ENCODE data around the gene RSAD1.

RSAD1 gene

DNA sequence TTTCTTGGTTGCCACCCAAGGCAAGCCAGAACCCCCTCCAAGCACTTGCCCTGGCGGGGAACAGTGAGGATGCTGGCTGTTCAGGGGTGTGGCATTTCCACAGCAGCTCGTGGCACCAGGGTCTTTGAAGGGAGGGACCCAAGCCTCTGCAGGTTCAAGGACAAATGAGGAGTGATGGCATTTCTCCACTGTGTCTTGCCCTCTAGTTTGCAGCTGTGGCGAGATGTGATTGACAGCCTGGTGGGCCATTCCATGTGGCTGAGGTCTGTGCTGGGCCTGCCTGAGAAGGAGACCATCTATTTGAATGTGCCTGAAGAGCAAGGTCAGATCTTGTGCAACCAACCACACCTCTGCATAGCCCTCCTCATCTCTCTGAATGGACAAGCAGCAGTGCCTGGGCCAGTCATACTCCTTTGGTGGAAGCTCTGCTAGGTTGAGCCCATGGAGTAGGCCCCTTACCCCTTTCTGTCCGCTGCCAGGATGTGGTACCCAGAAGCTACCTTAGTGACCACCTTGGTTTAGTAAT, 49.4 kb downstream of the RSAD1 start:
- TF ChIP-seq, protein P1, sequence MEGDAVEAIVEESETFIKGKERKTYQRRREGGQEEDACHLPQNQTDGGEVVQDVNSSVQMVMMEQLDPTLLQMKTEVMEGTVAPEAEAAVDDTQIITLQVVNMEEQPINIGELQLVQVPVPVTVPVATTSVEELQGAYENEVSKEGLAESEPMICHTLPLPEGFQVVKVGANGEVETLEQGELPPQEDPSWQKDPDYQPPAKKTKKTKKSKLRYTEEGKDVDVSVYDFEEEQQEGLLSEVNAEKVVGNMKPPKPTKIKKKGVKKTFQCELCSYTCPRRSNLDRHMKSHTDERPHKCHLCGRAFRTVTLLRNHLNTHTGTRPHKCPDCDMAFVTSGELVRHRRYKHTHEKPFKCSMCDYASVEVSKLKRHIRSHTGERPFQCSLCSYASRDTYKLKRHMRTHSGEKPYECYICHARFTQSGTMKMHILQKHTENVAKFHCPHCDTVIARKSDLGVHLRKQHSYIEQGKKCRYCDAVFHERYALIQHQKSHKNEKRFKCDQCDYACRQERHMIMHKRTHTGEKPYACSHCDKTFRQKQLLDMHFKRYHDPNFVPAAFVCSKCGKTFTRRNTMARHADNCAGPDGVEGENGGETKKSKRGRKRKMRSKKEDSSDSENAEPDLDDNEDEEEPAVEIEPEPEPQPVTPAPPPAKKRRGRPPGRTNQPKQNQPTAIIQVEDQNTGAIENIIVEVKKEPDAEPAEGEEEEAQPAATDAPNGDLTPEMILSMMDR (IDR thresholded peaks at IDR 0.05) = no peak
- Histone ChIP-seq H3K27me3 (peaks cover 2 to 57% of the 10 kb centered on the region in 2 donors), H3K4me1 (peaks cover 0 to 14% (median 4%) of the 10 kb centered on the region in 4 donors), H3K9me3 (no peaks in the 10 kb centered on the region), H3K27ac (no peak overlapping the region), H3K36me3 (no peaks in the 10 kb centered on the region), H3K4me3 (no peak overlapping the region)
- no peak for DNase-seq
- intact Hi-C loops (cut with DNase I; ENCODE audit: low total_unique reads) = no loop called here

DNA sequence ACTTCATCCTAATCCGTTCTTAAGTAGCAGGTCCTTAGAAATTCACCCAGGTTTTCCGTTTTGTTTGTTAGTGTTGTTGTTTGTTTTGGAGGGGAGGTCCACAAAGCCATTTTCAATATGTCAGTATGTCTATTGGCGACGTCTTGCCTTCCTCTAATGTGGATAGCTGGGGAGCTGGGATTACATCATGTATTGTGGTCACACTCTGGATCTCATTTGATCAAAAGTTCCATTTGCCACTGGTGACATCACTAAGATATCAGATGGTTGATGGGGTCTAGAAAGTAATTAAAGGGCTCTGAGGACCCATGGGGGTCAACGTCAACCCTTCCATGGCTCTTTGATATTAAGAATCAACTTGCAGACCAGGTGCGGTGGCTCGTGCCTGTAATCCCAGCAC, 51.2 kb downstream of the RSAD1 start:
- TF ChIP-seq, protein P1 (IDR thresholded peaks at IDR 0.05) = no peak
- no peaks in the 10 kb centered on the region for H3K9me3 ChIP-seq
- no peak overlapping the region for H3K4me3 ChIP-seq
- H3K27me3 ChIP-seq = peaks cover 2 to 74% of the 10 kb centered on the region in 2 donors
- H3K4me1 ChIP-seq = peaks cover 0 to 32% (median 17%) of the 10 kb centered on the region in 4 donors
- DNase-seq = no peak
- intact Hi-C loops (cut with DNase I; ENCODE audit: low total_unique reads) = no loop called here
- H3K36me3 ChIP-seq = no peaks in the 10 kb centered on the region
- no peak overlapping the region for H3K27ac ChIP-seq

DNA sequence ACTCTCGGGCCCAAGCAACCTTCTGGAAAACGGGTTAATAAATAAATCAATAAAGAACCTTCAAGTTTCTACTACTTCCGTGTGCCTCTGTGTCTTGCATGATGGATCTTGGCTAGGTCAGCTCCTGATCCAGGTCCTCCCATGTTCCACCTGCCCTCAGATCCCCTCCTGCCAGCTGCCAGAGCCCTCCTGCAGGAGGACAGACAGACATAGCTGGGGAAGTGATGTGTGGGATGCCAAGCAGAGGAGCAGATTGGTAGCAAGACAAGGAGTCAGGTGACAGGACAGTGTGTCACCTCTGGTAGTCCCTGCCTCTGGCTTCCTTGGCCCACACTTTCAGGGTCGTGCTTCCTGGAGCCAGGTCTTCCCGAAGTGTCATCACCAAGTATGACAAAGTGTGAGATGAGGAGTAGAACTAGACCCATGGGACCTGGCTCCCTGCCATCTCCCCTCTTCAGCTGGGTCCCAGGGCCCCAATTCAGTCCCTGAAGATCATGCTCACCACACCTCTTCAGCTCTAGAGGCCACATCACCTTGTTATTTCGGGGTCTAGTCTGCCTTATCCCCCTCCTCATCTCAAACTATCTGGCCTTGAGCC, 52.9 kb downstream of the RSAD1 start:
- no peak overlapping the region for H3K4me3 ChIP-seq
- H3K27me3 ChIP-seq = peaks cover 2 to 75% of the 10 kb centered on the region in 2 donors
- H3K9me3 ChIP-seq = no peaks in the 10 kb centered on the region
- H3K27ac ChIP-seq = no peak overlapping the region
- peaks cover 0 to 32% (median 17%) of the 10 kb centered on the region in 4 donors for H3K4me1 ChIP-seq
- H3K36me3 ChIP-seq = peaks cover 0 to 1% (median 0%) of the 10 kb centered on the region in 3 donors
- TF ChIP-seq, protein P1 (IDR thresholded peaks at IDR 0.05) = no peak
- DNase-seq = no peak
- intact Hi-C loops (cut with DNase I; ENCODE audit: low total_unique reads) = no loop called here

DNA sequence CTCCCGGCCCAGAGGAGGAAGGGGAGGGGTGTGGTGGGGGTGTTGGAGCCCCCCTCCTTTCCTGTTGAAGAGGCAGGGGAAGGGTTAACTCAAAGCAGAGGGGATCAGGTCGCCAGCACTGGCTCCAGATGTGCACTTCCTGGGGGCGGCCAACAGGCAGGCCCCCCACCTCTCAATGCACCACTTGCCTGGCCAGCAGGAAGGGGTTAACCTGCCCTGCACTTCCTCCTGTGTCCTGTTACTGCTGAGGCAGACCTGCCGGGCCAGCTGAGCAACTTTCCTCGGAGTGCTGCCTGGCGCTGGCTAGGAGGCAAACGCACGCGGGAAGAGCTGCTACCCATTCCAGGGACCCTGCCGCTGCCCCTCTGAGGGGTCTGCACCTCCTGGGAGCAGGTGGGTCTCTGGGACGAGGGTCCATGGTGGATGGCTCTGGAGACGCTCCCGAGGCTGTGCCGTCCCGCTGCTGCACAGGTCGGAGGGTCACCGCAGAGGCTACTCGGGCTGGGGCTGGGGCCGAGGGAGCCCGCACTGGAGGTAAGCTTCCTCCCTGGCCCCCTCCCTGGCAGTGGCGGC, 53.9 kb downstream of the RSAD1 start, which contains the start of gene EPN3:
TSS of gene EPN3 (plus strand) at position 284 of the 573 bp plus-strand sequence. CDS start 3,822 bp downstream, outside the sequence.
- peaks cover 0 to 8% (median 0%) of the 10 kb centered on the region in 3 donors for H3K36me3 ChIP-seq
- H3K27me3 ChIP-seq = peaks cover 2 to 69% of the 10 kb centered on the region in 2 donors
- no peaks in the 10 kb centered on the region for H3K9me3 ChIP-seq
- peaks cover 0 to 32% (median 17%) of the 10 kb centered on the region in 4 donors for H3K4me1 ChIP-seq
- TF ChIP-seq, protein P1 (IDR thresholded peaks at IDR 0.05) = no peak
- no peak for DNase-seq
- no peak within 1 kb of the TSS for H3K27ac ChIP-seq
- no peak within 1 kb of the TSS for H3K4me3 ChIP-seq
- intact Hi-C loops (cut with DNase I; ENCODE audit: low total_unique reads) = no loop called here

DNA sequence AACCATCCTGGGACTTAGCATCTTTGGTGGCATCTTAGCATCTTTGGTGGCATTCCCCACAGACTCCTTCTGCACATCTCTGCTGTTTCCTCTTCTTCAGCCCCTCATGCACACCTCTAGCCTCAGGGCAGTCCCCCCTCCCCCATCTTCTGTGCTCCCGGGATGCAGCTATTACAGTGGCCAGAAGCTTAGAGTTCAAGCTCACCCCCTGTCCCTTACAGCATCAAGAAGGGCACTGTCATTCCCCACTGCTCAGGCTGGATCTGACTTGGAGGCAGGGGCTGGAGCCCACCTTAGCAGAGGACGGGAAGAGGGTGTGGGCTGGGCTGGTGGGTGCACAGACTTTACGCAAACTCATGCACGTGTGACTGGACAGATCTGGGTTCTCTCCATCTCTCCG, 54.5 kb downstream of the RSAD1 start:
- H3K27ac ChIP-seq = no peak overlapping the region
- TF ChIP-seq, protein P1 (IDR thresholded peaks at IDR 0.05) = no peak

More for the DNA sequence above, 54.5 kb downstream of the RSAD1 start:
- H3K36me3 ChIP-seq = peaks cover 0 to 8% (median 0%) of the 10 kb centered on the region in 3 donors
- intact Hi-C loops (cut with DNase I; ENCODE audit: low total_unique reads) = no loop called here
- peaks cover 0 to 32% (median 17%) of the 10 kb centered on the region in 4 donors for H3K4me1 ChIP-seq
- peaks cover 2 to 64% of the 10 kb centered on the region in 2 donors for H3K27me3 ChIP-seq
- H3K4me3 ChIP-seq = no peak overlapping the region
- no peaks in the 10 kb centered on the region for H3K9me3 ChIP-seq
- no peak for DNase-seq

All from tibial artery (tissue), 4 donors.